HCT116 (cell line): ENCODE data around the gene PRICKLE2. TPM values are rescaled to one million over a fixed set of nuclear protein-coding genes. Genes with fewer than 3 reads are reported as not detected.

ENCODE experiments used
- ATAC-seq: fragments of 200-7000 bp; cut with Tn5 transposase; 2 replicates; pipeline ENCODE4 v1.9.1; 2020; ENCODE audit warnings: mild to moderate bottlenecking, moderate library complexity
- BruUV-seq: library from RNA; stranded (reverse); fragments of 400-500 nt; replicated peaks from 2 replicates; lab custom pipeline; 2021; lab: Mats Ljungman, UMichigan
- CTCF ChIA-PET: fragments of 300-600 bp; sonication (Branson Sonifier 250); formaldehyde crosslinking; loops from one replicate; lab custom pipeline; 2021; ENCODE audit warnings: antibody characterized with exemption; lab: Charles Lee
- POLR2A ChIA-PET: fragments of 300-600, 350-600 bp; sonication (Branson Sonifier 250); formaldehyde crosslinking; loops from one replicate; lab custom pipeline; 2021; ENCODE audit warnings: antibody characterized with exemption; lab: Charles Lee
- RAD21 ChIA-PET, 2 experiments: fragments of 300-600 bp; sonication (Branson Sonifier 250); formaldehyde crosslinking; loops; one replicate each; lab custom pipeline; 2023; ENCODE audit warnings: low total read pairs in 2 of 2; ENCODE audit not compliant: uncharacterized antibody in 2 of 2, unreplicated experiment in 2 of 2, low non-redundant PET in 1 of 2; lab: Charles Lee
- DNase-seq: peaks from one replicate; pipeline ENCODE4 v3.0.0-alpha.2; 2010; ENCODE audit warnings: low read depth, low spot score
- H2AFZ ChIP-seq: fragments of 200-600 bp; shearing (Covaris generic), sonication (generic); 2 replicates; pipeline ENCODE4 v1.6.1; 2017; ENCODE audit warnings: low read depth, mixed run types, mixed read lengths, antibody characterized with exemption, low read length; ENCODE audit not compliant: poor library complexity, severe bottlenecking
- H3K27ac ChIP-seq: 2 replicates; pipeline ENCODE4 v1.5.1; 2012; ENCODE audit warnings: low read depth, low read length
- H3K27me3 ChIP-seq: fragments of 200-600 bp; sonication (generic); 2 replicates; pipeline ENCODE4 v1.6.1; 2016; ENCODE audit warnings: mixed run types, low read length, mixed read lengths; ENCODE audit not compliant: insufficient read depth
- H3K36me3 ChIP-seq, 2 experiments: fragments of 200-500 bp in 1 of 2; fragments of 200-600 bp in 1 of 2; sonication (Bioruptor generic) in 1 of 2; sonication (generic) in 1 of 2; 2 replicates each; pipeline versions ENCODE4 v1.5.1 to v1.6.1; 2014 to 2016; ENCODE audit warnings: low read length in 2 of 2, inconsistent platforms in 1 of 2, mixed read lengths in 1 of 2, mixed run types in 1 of 2; ENCODE audit not compliant: insufficient read depth in 2 of 2, control insufficient read depth in 1 of 2
- H3K4me1 ChIP-seq, 2 experiments: fragments of 200-600 bp in 1 of 2; sonication (generic) in 1 of 2; 2 replicates each; pipeline versions ENCODE4 v1.5.1 to v1.6.1; 2012 to 2017; ENCODE audit warnings: low read length in 2 of 2, inconsistent platforms in 1 of 2, mild to moderate bottlenecking in 1 of 2, mixed read lengths in 1 of 2, mixed run types in 1 of 2, moderate library complexity in 1 of 2; ENCODE audit not compliant: insufficient read depth in 2 of 2, control insufficient read depth in 1 of 2
- H3K4me2 ChIP-seq: fragments of 200-600 bp; sonication (generic); 2 replicates; pipeline ENCODE4 v1.6.1; 2017; ENCODE audit warnings: mixed run types, low read length, mixed read lengths
- H3K4me3 ChIP-seq, 2 experiments: fragments of 200-600 bp in 1 of 2; sonication (generic) in 1 of 2; replicated peaks in 1 of 2; 2 replicates each; pipeline ENCODE4 v1.5.1; 2011 to 2016; ENCODE audit warnings: low read length in 2 of 2, control low read depth in 1 of 2, low read depth in 1 of 2, mild to moderate bottlenecking in 1 of 2, mixed read lengths in 1 of 2, mixed run types in 1 of 2
- H3K79me2 ChIP-seq: fragments of 200-600 bp; sonication (generic); 2 replicates; pipeline ENCODE4 v1.6.1; 2017; ENCODE audit warnings: mild to moderate bottlenecking, mixed run types, low read length, moderate library complexity, mixed read lengths; ENCODE audit not compliant: insufficient read depth
- H3K9ac ChIP-seq: fragments of 200-600 bp; sonication (generic); 2 replicates; pipeline ENCODE4 v1.6.1; 2016; ENCODE audit warnings: low read length, mixed read lengths
- H3K9me2 ChIP-seq: fragments of 200-600 bp; sonication (generic), shearing (Covaris generic); 2 replicates; pipeline ENCODE4 v1.6.1; 2017; ENCODE audit warnings: mixed run types, mild to moderate bottlenecking, moderate library complexity; ENCODE audit not compliant: insufficient read depth
- H3K9me3 ChIP-seq, 2 experiments: fragments of 200-500 bp in 1 of 2; fragments of 200-600 bp in 1 of 2; sonication (Bioruptor generic) in 1 of 2; sonication (generic) in 1 of 2; 2 replicates each; pipeline ENCODE4 v1.6.1; 2014 to 2017; ENCODE audit warnings: low read length in 2 of 2, mixed read lengths in 2 of 2, inconsistent platforms in 1 of 2, low read depth in 1 of 2, mild to moderate bottlenecking in 1 of 2, mixed run types in 1 of 2, moderate library complexity in 1 of 2; ENCODE audit not compliant: control insufficient read depth in 1 of 2, insufficient read depth in 1 of 2
- H4K20me1 ChIP-seq: fragments of 200-600 bp; sonication (generic), shearing (Covaris generic); 2 replicates; pipeline ENCODE4 v1.6.1; 2017; ENCODE audit warnings: mixed run types, mild to moderate bottlenecking, moderate library complexity; ENCODE audit not compliant: insufficient read depth
- CBX3 ChIP-seq: IDR thresholded peaks from 2 replicates; pipeline ENCODE4 v1.6.1; 2012; ENCODE audit warnings: low read depth
- EZH2 ChIP-seq: fragments of 200-600 bp; sonication (generic); IDR thresholded peaks from 2 replicates; pipeline ENCODE4 v1.6.1; 2017; ENCODE audit warnings: antibody characterized with exemption, mixed run types
- EZH2phosphoT487 ChIP-seq: fragments of 200-600 bp; IDR thresholded peaks from 2 replicates; pipeline ENCODE4 v1.6.1; 2018; ENCODE audit warnings: antibody characterized with exemption, borderline replicate concordance
- SIN3A ChIP-seq: IDR thresholded peaks from 2 replicates; pipeline ENCODE4 v1.6.1; 2012; ENCODE audit warnings: low read depth
- SP1 ChIP-seq: IDR thresholded peaks from 2 replicates; pipeline ENCODE4 v1.6.1; 2012; ENCODE audit warnings: low read depth
- intact Hi-C: fragments of 100-400 bp; cut with micrococcal nuclease; formaldehyde crosslinking; loops from 2 replicates; pipeline ENCODE4 v1.10.0; 2022
- total RNA-seq: library from RNA; stranded (reverse); gene quantifications from one replicate; pipeline ENCODE4 v1.2.1, GENCODE V29; 2021; ENCODE audit not compliant: unreplicated experiment
- TF ChIP-seq, protein P1 (sequence below): IDR thresholded peaks from 2 replicates; pipeline ENCODE4 v1.6.1; 2012
- TF ChIP-seq, protein P2 (sequence below): IDR thresholded peaks from 2 replicates; pipeline ENCODE4 v1.6.1; 2012; ENCODE audit warnings: low read depth

Gene PRICKLE2
- total RNA-seq, 1 experiment from 2014 or later, result 0.05 TPM

DNA sequence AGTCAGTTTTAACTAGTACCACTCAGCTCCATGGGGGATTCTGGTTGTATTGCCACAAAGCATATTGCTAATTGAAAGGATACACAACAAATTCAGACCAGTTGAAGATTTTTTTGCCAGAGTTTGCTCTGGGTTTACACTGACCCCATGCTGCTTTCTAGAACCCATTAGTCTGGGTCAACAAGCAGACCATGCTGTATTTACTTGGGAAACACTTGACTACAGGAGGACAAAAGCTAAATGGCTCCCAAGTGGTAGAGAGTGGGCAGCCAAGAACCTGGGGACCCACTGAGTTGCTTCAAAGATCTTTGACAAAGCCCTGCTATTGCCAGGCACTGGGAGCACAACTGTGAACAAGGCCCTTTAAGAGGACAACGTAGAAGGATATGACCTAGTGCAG is 115.2 kb downstream of the PRICKLE2 start:
- Histone ChIP-seq H3K4me1 (no peaks in the 10 kb centered on the region), H3K9ac (no peak overlapping the region), H3K27me3 (peaks cover 14% of the 10 kb centered on the region; the same call in 1 of the 2 replicates), H4K20me1 (no peaks in the 10 kb centered on the region), H3K36me3 (no peaks in the 10 kb centered on the region), H3K79me2 (no peaks in the 10 kb centered on the region), H2AFZ (no peak overlapping the region), H3K9me2 (no peaks in the 10 kb centered on the region), H3K27ac (no peak overlapping the region), H3K9me3 (no peaks in the 10 kb centered on the region), H3K4me2 (no peak overlapping the region), H3K4me3 (no peak overlapping the region)
- ATAC-seq (no peak), DNase-seq (no peak)
- intact Hi-C loops, result no loop called here
- no TSS peak for BruUV-seq
- no peak for TF ChIP-seq EZH2
- no peak for TF ChIP-seq SIN3A
- no peak for TF ChIP-seq SP1
- TF ChIP-seq, protein P1, sequence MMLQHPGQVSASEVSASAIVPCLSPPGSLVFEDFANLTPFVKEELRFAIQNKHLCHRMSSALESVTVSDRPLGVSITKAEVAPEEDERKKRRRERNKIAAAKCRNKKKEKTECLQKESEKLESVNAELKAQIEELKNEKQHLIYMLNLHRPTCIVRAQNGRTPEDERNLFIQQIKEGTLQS, result no peak
- no peak for TF ChIP-seq CBX3
- no peak for TF ChIP-seq EZH2phosphoT487
- TF ChIP-seq, protein P2, sequence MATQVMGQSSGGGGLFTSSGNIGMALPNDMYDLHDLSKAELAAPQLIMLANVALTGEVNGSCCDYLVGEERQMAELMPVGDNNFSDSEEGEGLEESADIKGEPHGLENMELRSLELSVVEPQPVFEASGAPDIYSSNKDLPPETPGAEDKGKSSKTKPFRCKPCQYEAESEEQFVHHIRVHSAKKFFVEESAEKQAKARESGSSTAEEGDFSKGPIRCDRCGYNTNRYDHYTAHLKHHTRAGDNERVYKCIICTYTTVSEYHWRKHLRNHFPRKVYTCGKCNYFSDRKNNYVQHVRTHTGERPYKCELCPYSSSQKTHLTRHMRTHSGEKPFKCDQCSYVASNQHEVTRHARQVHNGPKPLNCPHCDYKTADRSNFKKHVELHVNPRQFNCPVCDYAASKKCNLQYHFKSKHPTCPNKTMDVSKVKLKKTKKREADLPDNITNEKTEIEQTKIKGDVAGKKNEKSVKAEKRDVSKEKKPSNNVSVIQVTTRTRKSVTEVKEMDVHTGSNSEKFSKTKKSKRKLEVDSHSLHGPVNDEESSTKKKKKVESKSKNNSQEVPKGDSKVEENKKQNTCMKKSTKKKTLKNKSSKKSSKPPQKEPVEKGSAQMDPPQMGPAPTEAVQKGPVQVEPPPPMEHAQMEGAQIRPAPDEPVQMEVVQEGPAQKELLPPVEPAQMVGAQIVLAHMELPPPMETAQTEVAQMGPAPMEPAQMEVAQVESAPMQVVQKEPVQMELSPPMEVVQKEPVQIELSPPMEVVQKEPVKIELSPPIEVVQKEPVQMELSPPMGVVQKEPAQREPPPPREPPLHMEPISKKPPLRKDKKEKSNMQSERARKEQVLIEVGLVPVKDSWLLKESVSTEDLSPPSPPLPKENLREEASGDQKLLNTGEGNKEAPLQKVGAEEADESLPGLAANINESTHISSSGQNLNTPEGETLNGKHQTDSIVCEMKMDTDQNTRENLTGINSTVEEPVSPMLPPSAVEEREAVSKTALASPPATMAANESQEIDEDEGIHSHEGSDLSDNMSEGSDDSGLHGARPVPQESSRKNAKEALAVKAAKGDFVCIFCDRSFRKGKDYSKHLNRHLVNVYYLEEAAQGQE, result no peak
- ChIA-PET RAD21 (no interaction called here), CTCF (no interaction called here), POLR2A (no interaction called here)
